ENCODE data around the gene MRC1. TPM values are rescaled to one million over a fixed set of nuclear protein-coding genes. Genes with fewer than 3 reads are reported as not detected.

The MRC1 gene
- total and polyA plus RNA-seq, 4 donors = 14.0 to 161 (median 43.6) TPM

GRCh38 chr10:17838080-17838648, 29.0 kb downstream of the MRC1 start:
- DNase-seq (peak in 2 of 3 donors; percentile 8 to 21), ATAC-seq (ENCODE audit: insufficient read depth, low FRiP score) (peak; percentile 20)
- Histone ChIP-seq H3K9ac (ENCODE audit: insufficient read depth in 1 of 2, low read length in 2 of 2) (no peak overlapping the region), H3K9me3 (ENCODE audit: control insufficient read depth in 4 of 4, insufficient read depth in 3 of 4, low read length in 3 of 4) (peaks cover 0 to 1% (median 0%) of the 10 kb centered on the region in 4 donors), H3K27me3 (ENCODE audit: control insufficient read depth in 3 of 3, insufficient read depth in 3 of 3, low read length in 2 of 3) (peaks cover 0 to 3% (median 0%) of the 10 kb centered on the region in 3 donors), H3K27ac (ENCODE audit: low read depth in 1 of 2, low read length in 1 of 2) (no peak overlapping the region), H3K4me3 (no peak overlapping the region), H3K4me1 (ENCODE audit: control insufficient read depth in 5 of 5, insufficient read depth in 5 of 5, low read length in 5 of 5) (no peaks in the 10 kb centered on the region), H3K36me3 (ENCODE audit: control insufficient read depth in 4 of 4, insufficient read depth in 4 of 4, low read length in 4 of 4) (no peaks in the 10 kb centered on the region)
- no peak for TF ChIP-seq CTCF (IDR thresholded peaks at IDR 0.05; ENCODE audit: control extremely low read depth, extremely low read depth)
- WGBS, 2 donors = 41 to 52% methylated on average over 9 of the region's 9 CpGs

GRCh38 chr10:17841050-17841449, 31.9 kb downstream of the MRC1 start:
- 82 to 93% methylated on average over 1 of the region's 1 CpG for WGBS, 2 donors
- Histone ChIP-seq H3K4me3 (no peak overlapping the region), H3K9me3 (ENCODE audit: control insufficient read depth in 4 of 4, insufficient read depth in 3 of 4, low read length in 3 of 4) (peaks cover 0 to 1% (median 0%) of the 10 kb centered on the region in 4 donors), H3K9ac (ENCODE audit: insufficient read depth in 1 of 2, low read length in 2 of 2) (no peak overlapping the region), H3K36me3 (ENCODE audit: control insufficient read depth in 4 of 4, insufficient read depth in 4 of 4, low read length in 4 of 4) (no peaks in the 10 kb centered on the region), H3K4me1 (ENCODE audit: control insufficient read depth in 5 of 5, insufficient read depth in 5 of 5, low read length in 5 of 5) (no peaks in the 10 kb centered on the region), H3K27me3 (ENCODE audit: control insufficient read depth in 3 of 3, insufficient read depth in 3 of 3, low read length in 2 of 3) (no peaks in the 10 kb centered on the region), H3K27ac (ENCODE audit: low read depth in 1 of 2, low read length in 1 of 2) (no peak overlapping the region)
- no peak for ATAC-seq (ENCODE audit: insufficient read depth, low FRiP score)
- DNase-seq = no peak
- no peak for TF ChIP-seq CTCF (IDR thresholded peaks at IDR 0.05; ENCODE audit: control extremely low read depth, extremely low read depth)

GRCh38 chr10:17842641-17843040, 33.5 kb downstream of the MRC1 start:
- TF ChIP-seq CTCF (IDR thresholded peaks at IDR 0.05; ENCODE audit: control extremely low read depth, extremely low read depth) = no peak
- Histone ChIP-seq H3K27me3 (ENCODE audit: control insufficient read depth in 3 of 3, insufficient read depth in 3 of 3, low read length in 2 of 3) (no peaks in the 10 kb centered on the region), H3K4me1 (ENCODE audit: control insufficient read depth in 5 of 5, insufficient read depth in 5 of 5, low read length in 5 of 5) (no peaks in the 10 kb centered on the region), H3K4me3 (no peak overlapping the region), H3K27ac (ENCODE audit: low read depth in 1 of 2, low read length in 1 of 2) (no peak overlapping the region), H3K9me3 (ENCODE audit: control insufficient read depth in 4 of 4, insufficient read depth in 3 of 4, low read length in 3 of 4) (peaks cover 0 to 1% (median 0%) of the 10 kb centered on the region in 4 donors), H3K36me3 (ENCODE audit: control insufficient read depth in 4 of 4, insufficient read depth in 4 of 4, low read length in 4 of 4) (no peaks in the 10 kb centered on the region), H3K9ac (ENCODE audit: insufficient read depth in 1 of 2, low read length in 2 of 2) (no peak overlapping the region)
- 76 to 84% methylated on average over 5 of the region's 5 CpGs for WGBS, 2 donors
- no peak for ATAC-seq (ENCODE audit: insufficient read depth, low FRiP score)
- DNase-seq = no peak
